Measurements from ENCODE around the gene SLC35A5. TPM values are rescaled to one million over a fixed set of nuclear protein-coding genes. Genes with fewer than 3 reads are reported as not detected.

Gene SLC35A5
- total RNA-seq, 1 experiment from 2014 or later, result 21.4 TPM

DNA sequence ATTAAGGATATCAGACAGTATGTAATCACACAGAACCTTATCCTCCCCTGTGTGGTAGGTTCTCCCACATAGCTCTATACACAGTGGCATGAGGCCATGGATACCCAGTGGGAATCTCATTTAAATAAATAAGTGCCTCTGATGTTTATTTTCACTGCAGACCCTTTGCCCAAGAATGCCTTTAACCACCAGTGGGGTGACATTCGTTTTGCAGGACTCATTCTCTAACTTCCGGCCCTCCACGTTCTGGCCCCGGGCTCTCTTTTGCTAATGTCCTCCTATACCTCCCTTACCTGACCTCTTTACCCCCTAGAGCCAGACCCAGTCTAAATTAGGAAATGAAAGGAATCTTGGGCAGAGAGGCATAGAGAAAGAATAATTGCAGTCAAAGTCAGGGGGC, 70.8 kb downstream of the SLC35A5 start (continued):
- TF ChIP-seq, protein P1, sequence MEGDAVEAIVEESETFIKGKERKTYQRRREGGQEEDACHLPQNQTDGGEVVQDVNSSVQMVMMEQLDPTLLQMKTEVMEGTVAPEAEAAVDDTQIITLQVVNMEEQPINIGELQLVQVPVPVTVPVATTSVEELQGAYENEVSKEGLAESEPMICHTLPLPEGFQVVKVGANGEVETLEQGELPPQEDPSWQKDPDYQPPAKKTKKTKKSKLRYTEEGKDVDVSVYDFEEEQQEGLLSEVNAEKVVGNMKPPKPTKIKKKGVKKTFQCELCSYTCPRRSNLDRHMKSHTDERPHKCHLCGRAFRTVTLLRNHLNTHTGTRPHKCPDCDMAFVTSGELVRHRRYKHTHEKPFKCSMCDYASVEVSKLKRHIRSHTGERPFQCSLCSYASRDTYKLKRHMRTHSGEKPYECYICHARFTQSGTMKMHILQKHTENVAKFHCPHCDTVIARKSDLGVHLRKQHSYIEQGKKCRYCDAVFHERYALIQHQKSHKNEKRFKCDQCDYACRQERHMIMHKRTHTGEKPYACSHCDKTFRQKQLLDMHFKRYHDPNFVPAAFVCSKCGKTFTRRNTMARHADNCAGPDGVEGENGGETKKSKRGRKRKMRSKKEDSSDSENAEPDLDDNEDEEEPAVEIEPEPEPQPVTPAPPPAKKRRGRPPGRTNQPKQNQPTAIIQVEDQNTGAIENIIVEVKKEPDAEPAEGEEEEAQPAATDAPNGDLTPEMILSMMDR (IDR thresholded peaks at IDR 0.05 in 2 of 3, conservative IDR thresholded peaks at IDR 0.05 in 1 of 3; ENCODE audit: borderline replicate concordance in 1 of 3, insufficient read depth in 1 of 3, low read depth in 2 of 3, low read length in 2 of 3), result no peak
- no peak for TF ChIP-seq SP1 (IDR thresholded peaks at IDR 0.05; ENCODE audit: low read depth)

DNA sequence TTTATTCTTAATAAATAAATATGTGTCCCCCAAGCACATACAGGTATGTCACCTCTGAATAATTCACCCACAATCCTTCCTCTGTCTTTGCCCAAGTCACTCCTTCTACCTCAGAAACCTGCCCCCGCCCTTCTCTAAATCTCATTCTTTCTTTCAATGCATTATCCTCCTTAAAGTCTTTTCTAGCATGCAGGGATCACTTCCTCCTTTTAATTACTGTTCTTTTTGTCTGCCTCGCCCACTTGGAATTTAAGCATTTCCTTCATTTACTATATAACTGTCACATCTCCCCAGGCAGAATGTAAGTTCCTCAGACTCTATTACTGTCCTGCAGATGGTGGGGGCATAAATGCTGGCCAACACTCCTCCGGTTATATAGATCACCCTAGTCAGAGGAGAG, 71.3 kb downstream of the SLC35A5 start:
- no peaks in the 10 kb centered on the region for H3K27me3 ChIP-seq (ENCODE audit: insufficient read depth, low read length)
- no peaks in the 10 kb centered on the region for H4K20me1 ChIP-seq (ENCODE audit: insufficient read depth)
- H3K4me3 ChIP-seq (replicated peaks in 1 of 2; ENCODE audit: low read depth in 1 of 2, low read length in 2 of 2), result no peak overlapping the region
- ChIA-PET CTCF (no interaction called here), RAD21 (ENCODE audit: low non-redundant PET in 1 of 2, low total read pairs in 2 of 2, uncharacterized antibody in 2 of 2, unreplicated experiment in 2 of 2) (no interaction called here), POLR2A (no interaction called here)
- H3K9me3 ChIP-seq (ENCODE audit: control insufficient read depth in 1 of 2, insufficient read depth in 1 of 2, low read depth in 1 of 2, low read length in 2 of 2), result no peaks in the 10 kb centered on the region
- no peaks in the 10 kb centered on the region for H3K79me2 ChIP-seq (ENCODE audit: insufficient read depth, low read length)
- no peak overlapping the region for H3K4me2 ChIP-seq (ENCODE audit: low read length)
- ATAC-seq, result no peak
- intact Hi-C loops (cut with micrococcal nuclease), result no loop called here
- H3K9ac ChIP-seq (ENCODE audit: low read length), result no peak overlapping the region
- H3K9me2 ChIP-seq (ENCODE audit: insufficient read depth), result no peaks in the 10 kb centered on the region
- H2AFZ ChIP-seq (ENCODE audit: low read depth, low read length, poor library complexity, severe bottlenecking), result no peak overlapping the region
- no peaks in the 10 kb centered on the region for H3K36me3 ChIP-seq (ENCODE audit: control insufficient read depth in 1 of 2, insufficient read depth in 2 of 2, low read length in 2 of 2)
- peaks cover 0 to 6% of the 10 kb centered on the region in 2 experiments; a peak in 2 of 4 replicates for H3K4me1 ChIP-seq (ENCODE audit: control insufficient read depth in 1 of 2, insufficient read depth in 2 of 2, low read length in 2 of 2)
- no TSS peak for BruUV-seq (replicated peaks)
- no peak for DNase-seq (ENCODE audit: low read depth, low spot score)
- H3K27ac ChIP-seq (ENCODE audit: low read depth, low read length), result no peak overlapping the region
- TF ChIP-seq, protein P2, sequence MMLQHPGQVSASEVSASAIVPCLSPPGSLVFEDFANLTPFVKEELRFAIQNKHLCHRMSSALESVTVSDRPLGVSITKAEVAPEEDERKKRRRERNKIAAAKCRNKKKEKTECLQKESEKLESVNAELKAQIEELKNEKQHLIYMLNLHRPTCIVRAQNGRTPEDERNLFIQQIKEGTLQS (IDR thresholded peaks at IDR 0.05), result no peak
- TF ChIP-seq, protein P3, sequence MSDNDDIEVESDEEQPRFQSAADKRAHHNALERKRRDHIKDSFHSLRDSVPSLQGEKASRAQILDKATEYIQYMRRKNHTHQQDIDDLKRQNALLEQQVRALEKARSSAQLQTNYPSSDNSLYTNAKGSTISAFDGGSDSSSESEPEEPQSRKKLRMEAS (IDR thresholded peaks at IDR 0.05), result no peak
- TF ChIP-seq EGR1 (IDR thresholded peaks at IDR 0.05; ENCODE audit: low read depth) (no peak), RAD21 (IDR thresholded peaks at IDR 0.05; ENCODE audit: low read depth) (no peak), CBX3 (IDR thresholded peaks at IDR 0.05; ENCODE audit: low read depth) (no peak), TCF7L2 (IDR thresholded peaks at IDR 0.05; ENCODE audit: borderline replicate concordance, extremely low read depth, insufficient read depth, insufficient read length) (no peak), POLR2AphosphoS5 (IDR thresholded peaks at IDR 0.05; ENCODE audit: low read depth, low read length) (no peak), SRF (IDR thresholded peaks at IDR 0.05; ENCODE audit: low read depth) (no peak), CEBPB (IDR thresholded peaks at IDR 0.05; ENCODE audit: low read depth) (no peak), EZH2 (IDR thresholded peaks at IDR 0.05) (no peak), SP1 (IDR thresholded peaks at IDR 0.05; ENCODE audit: low read depth) (no peak)
- TF ChIP-seq, protein P1 (IDR thresholded peaks at IDR 0.05 in 2 of 3, conservative IDR thresholded peaks at IDR 0.05 in 1 of 3; ENCODE audit: borderline replicate concordance in 1 of 3, insufficient read depth in 1 of 3, low read depth in 2 of 3, low read length in 2 of 3), result no peak
- TF ChIP-seq, protein P4, sequence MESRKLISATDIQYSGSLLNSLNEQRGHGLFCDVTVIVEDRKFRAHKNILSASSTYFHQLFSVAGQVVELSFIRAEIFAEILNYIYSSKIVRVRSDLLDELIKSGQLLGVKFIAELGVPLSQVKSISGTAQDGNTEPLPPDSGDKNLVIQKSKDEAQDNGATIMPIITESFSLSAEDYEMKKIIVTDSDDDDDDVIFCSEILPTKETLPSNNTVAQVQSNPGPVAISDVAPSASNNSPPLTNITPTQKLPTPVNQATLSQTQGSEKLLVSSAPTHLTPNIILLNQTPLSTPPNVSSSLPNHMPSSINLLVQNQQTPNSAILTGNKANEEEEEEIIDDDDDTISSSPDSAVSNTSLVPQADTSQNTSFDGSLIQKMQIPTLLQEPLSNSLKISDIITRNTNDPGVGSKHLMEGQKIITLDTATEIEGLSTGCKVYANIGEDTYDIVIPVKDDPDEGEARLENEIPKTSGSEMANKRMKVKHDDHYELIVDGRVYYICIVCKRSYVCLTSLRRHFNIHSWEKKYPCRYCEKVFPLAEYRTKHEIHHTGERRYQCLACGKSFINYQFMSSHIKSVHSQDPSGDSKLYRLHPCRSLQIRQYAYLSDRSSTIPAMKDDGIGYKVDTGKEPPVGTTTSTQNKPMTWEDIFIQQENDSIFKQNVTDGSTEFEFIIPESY (IDR thresholded peaks at IDR 0.05; ENCODE audit: extremely low read depth, insufficient replicate concordance, low read length), result no peak
- TF ChIP-seq, protein P5, sequence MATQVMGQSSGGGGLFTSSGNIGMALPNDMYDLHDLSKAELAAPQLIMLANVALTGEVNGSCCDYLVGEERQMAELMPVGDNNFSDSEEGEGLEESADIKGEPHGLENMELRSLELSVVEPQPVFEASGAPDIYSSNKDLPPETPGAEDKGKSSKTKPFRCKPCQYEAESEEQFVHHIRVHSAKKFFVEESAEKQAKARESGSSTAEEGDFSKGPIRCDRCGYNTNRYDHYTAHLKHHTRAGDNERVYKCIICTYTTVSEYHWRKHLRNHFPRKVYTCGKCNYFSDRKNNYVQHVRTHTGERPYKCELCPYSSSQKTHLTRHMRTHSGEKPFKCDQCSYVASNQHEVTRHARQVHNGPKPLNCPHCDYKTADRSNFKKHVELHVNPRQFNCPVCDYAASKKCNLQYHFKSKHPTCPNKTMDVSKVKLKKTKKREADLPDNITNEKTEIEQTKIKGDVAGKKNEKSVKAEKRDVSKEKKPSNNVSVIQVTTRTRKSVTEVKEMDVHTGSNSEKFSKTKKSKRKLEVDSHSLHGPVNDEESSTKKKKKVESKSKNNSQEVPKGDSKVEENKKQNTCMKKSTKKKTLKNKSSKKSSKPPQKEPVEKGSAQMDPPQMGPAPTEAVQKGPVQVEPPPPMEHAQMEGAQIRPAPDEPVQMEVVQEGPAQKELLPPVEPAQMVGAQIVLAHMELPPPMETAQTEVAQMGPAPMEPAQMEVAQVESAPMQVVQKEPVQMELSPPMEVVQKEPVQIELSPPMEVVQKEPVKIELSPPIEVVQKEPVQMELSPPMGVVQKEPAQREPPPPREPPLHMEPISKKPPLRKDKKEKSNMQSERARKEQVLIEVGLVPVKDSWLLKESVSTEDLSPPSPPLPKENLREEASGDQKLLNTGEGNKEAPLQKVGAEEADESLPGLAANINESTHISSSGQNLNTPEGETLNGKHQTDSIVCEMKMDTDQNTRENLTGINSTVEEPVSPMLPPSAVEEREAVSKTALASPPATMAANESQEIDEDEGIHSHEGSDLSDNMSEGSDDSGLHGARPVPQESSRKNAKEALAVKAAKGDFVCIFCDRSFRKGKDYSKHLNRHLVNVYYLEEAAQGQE (IDR thresholded peaks at IDR 0.05; ENCODE audit: low read depth), result no peak
